PC-9 (cell line): Measurements from ENCODE around the gene NKAIN2.

Experiments
- CTCF ChIP-seq: fragments of 200-600 bp; sonication (generic); conservative IDR thresholded peaks from 2 replicates; pipeline ENCODE4 v1.6.1; 2017; ENCODE audit warnings: mixed run types, antibody characterized with exemption, mild to moderate bottlenecking, moderate library complexity
- EZH2 ChIP-seq: fragments of 200-600 bp; sonication (generic); IDR thresholded peaks from 2 replicates; pipeline ENCODE4 v1.8.0; 2017; ENCODE audit warnings: antibody characterized with exemption, low read depth

- TF ChIP-seq CTCF (no peak), EZH2 (no peak)
These were observed 18.6 kb upstream of the NKAIN2 start for GRCh38 chr6:123785039-123785438.
